GM20000 (cell line): ENCODE measurements around the gene PDE7B.
"Not testable (repeated sequence)": the region's sequence is repeated elsewhere in the genome, so short reads cannot be mapped to it uniquely, and the experiment has no call there.

ENCODE experiments used
- DNase-seq: peaks from one replicate; pipeline ENCODE4 v3.0.0; 2012; ENCODE audit warnings: low spot score
- CTCF ChIP-seq: IDR thresholded peaks from 2 replicates; pipeline ENCODE4 v1.5.1; 2012; ENCODE audit warnings: mild to moderate bottlenecking, control low read depth; ENCODE audit errors: extremely low read depth, missing control alignments

The PDE7B gene

GRCh38 chr6:136093835-136094234 lies 242.3 kb downstream of the PDE7B start:
- no peak for DNase-seq
- no peak for TF ChIP-seq CTCF

- DNase-seq: no peak
- no peak for TF ChIP-seq CTCF
Observed at GRCh38 chr6:136094812-136095211, 243.3 kb downstream of the PDE7B start.

- TF ChIP-seq CTCF: no peak
- DNase-seq: no peak
Observed at GRCh38 chr6:136095986-136096385, 244.5 kb downstream of the PDE7B start.

- no peak for TF ChIP-seq CTCF
- no peak for DNase-seq
Observed at GRCh38 chr6:136102991-136103688, 251.6 kb downstream of the PDE7B start.

GRCh38 chr6:136103763-136104311 lies 252.3 kb downstream of the PDE7B start:
- no peak for DNase-seq
- no peak for TF ChIP-seq CTCF

- no peak for DNase-seq
- TF ChIP-seq CTCF: no peak
Observed at GRCh38 chr6:136104556-136104955, 253.1 kb downstream of the PDE7B start.

- not testable (repeated sequence) for DNase-seq
Observed at GRCh38 chr6:136105797-136106196, 254.3 kb downstream of the PDE7B start.
